Caco-2 (cell line): ENCODE results near the gene NIPSNAP2. TPM values are rescaled to one million over a fixed set of nuclear protein-coding genes. Genes with fewer than 3 reads are reported as not detected.

Source experiments
- BruUV-seq: library from RNA; stranded (reverse); fragments of 400-500 nt; replicated peaks from 2 replicates; lab custom pipeline; 2021; lab: Mats Ljungman, UMichigan
- CTCF ChIA-PET: fragments of 300-600 bp; sonication (Branson Sonifier 250); formaldehyde crosslinking; loops from one replicate; lab custom pipeline; 2022; ENCODE audit warnings: antibody characterized with exemption; lab: Charles Lee
- POLR2A ChIA-PET: fragments of 300-600 bp; sonication (Branson Sonifier 250); formaldehyde crosslinking; loops from one replicate; lab custom pipeline; 2022; ENCODE audit warnings: antibody characterized with exemption; lab: Charles Lee
- DNase-seq, 2 experiments: peaks; one replicate each; pipeline versions ENCODE4 v3.0.0 to v3.0.0-alpha.2; 2020 to 2022
- H3K27me3 ChIP-seq: replicated peaks from 2 replicates; pipeline ENCODE4 v1.6.0; 2011; ENCODE audit warnings: low read length; ENCODE audit not compliant: control insufficient read depth, insufficient read depth
- H3K36me3 ChIP-seq: 2 replicates; pipeline ENCODE4 v1.5.1; 2011; ENCODE audit warnings: low read length; ENCODE audit not compliant: control insufficient read depth, insufficient read depth
- H3K4me1 ChIP-seq: fragments of 250-450 bp; sonication (Bioruptor Pico); 2 replicates; pipeline ENCODE4 v1.5.1; 2020; ENCODE audit warnings: mild to moderate bottlenecking
- H3K4me3 ChIP-seq: 2 replicates; pipeline ENCODE4 v1.5.1; 2011; ENCODE audit warnings: low read depth, mild to moderate bottlenecking, control low read depth, low read length
- H3K9me3 ChIP-seq: fragments of 250-450 bp; sonication (Bioruptor Pico); 2 replicates; pipeline ENCODE4 v1.5.1; 2020; ENCODE audit warnings: mild to moderate bottlenecking, moderate library complexity
- H3K27ac Mint-ChIP-seq: one replicate; pipeline ENCODE4 v1.8.0; 2022; ENCODE audit warnings: mixed read lengths; ENCODE audit not compliant: unreplicated experiment
- H3K27me3 Mint-ChIP-seq: one replicate; pipeline ENCODE4 v1.8.0; 2022; ENCODE audit warnings: mixed read lengths; ENCODE audit not compliant: insufficient read depth, unreplicated experiment
- H3K36me3 Mint-ChIP-seq: one replicate; pipeline ENCODE4 v1.8.0; 2022; ENCODE audit warnings: mild to moderate bottlenecking, mixed read lengths; ENCODE audit not compliant: insufficient read depth, unreplicated experiment
- H3K4me1 Mint-ChIP-seq: one replicate; pipeline ENCODE4 v1.8.0; 2022; ENCODE audit warnings: low read depth, mixed read lengths; ENCODE audit not compliant: unreplicated experiment
- H3K4me3 Mint-ChIP-seq: one replicate; pipeline ENCODE4 v1.8.0; 2022; ENCODE audit warnings: mild to moderate bottlenecking, moderate library complexity, mixed read lengths; ENCODE audit not compliant: unreplicated experiment
- H3K9me3 Mint-ChIP-seq: one replicate; pipeline ENCODE4 v1.8.0; 2022; ENCODE audit warnings: mixed read lengths; ENCODE audit not compliant: unreplicated experiment
- intact Hi-C: fragments of 100-400 bp; cut with micrococcal nuclease; formaldehyde crosslinking; loops from one replicate; pipeline ENCODE4 v1.10.0; 2022; ENCODE audit not compliant: unreplicated experiment
- total RNA-seq: library from RNA; stranded (reverse); gene quantifications from 2 replicates; pipeline ENCODE4 v1.2.3, GENCODE V29; 2022
- TF ChIP-seq, protein P1 (sequence below), 2 experiments: fragments of 200-600 bp in 1 of 2; IDR thresholded peaks; 1 replicate in 1 of 2; 2 replicates in 1 of 2; pipeline versions ENCODE4 v1.5.1 to v1.8.0; 2011 to 2022; ENCODE audit warnings: antibody characterized with exemption in 1 of 2, control low read depth in 1 of 2, inconsistent platforms in 1 of 2, low read depth in 1 of 2, low read length in 1 of 2, mild to moderate bottlenecking in 1 of 2, moderate library complexity in 1 of 2; ENCODE audit not compliant: insufficient read depth in 1 of 2, severe bottlenecking in 1 of 2, unreplicated experiment in 1 of 2

NIPSNAP2 gene
- total RNA-seq, 1 experiment from 2014 or later: 63.4 TPM

DNA sequence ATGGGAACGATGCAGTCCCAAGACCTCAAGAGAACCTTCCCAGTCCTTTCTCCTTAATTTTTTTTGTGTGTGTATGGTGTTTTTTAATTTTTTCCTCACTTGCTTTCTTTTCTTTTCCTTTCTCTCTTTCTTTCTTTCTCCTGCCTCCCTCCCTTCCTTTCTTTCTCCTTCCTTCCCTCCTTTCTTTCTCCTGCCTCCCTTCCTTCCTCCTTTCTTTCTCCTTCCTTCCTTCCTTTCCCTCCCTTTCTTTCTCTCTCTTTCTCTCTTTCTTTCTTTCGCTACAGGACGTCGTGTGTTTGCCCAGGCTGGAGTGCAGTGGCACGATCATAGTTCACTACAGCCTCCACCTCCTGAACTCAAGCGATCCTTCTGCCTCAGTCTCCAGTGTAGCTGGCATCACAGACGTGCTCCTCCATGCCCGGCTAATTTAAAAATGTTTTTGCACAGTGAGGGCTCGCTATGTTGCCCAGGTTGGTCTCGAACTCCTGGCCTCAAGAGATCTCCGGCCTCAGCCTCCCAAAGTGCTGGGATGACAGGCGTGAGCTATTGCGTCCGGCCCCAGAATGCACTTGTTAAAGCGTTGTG, 709 bp upstream of the NIPSNAP2 start:
- Mint-ChIP-seq H3K27me3 (peaks cover 4% of the 10 kb centered on the region), H3K9me3 (no peaks in the 10 kb centered on the region), H3K4me3 (peak overlapping the region; percentile 67), H3K36me3 (peaks cover 6% of the 10 kb centered on the region), H3K27ac (no peak overlapping the region), H3K4me1 (no peaks in the 10 kb centered on the region)
- POLR2A ChIA-PET: interaction anchor here (1.9 kb wide), 1 partner anchor 88 kb away, joined by 13 read pairs; the partner anchor contains the start of genes CCT6A and PSPH
- H3K4me3 ChIP-seq: peak overlapping the region; percentile 44
- H3K36me3 ChIP-seq: peaks cover 1% of the 10 kb centered on the region
- CTCF ChIA-PET: interaction anchor here (0.5 to 1.5 kb wide), 6 partner anchors 8 to 322 kb away, joined by 3 to 6 read pairs (median 4); partner anchors contain the start of gene CHCHD2
- intact Hi-C loops: loop anchor here (1.0 to 2.0 kb wide), 2 partner anchors 13 to 322 kb away; partner anchors contain the start of gene MRPS17
- BruUV-seq: no TSS peak
- TF ChIP-seq, protein P1, sequence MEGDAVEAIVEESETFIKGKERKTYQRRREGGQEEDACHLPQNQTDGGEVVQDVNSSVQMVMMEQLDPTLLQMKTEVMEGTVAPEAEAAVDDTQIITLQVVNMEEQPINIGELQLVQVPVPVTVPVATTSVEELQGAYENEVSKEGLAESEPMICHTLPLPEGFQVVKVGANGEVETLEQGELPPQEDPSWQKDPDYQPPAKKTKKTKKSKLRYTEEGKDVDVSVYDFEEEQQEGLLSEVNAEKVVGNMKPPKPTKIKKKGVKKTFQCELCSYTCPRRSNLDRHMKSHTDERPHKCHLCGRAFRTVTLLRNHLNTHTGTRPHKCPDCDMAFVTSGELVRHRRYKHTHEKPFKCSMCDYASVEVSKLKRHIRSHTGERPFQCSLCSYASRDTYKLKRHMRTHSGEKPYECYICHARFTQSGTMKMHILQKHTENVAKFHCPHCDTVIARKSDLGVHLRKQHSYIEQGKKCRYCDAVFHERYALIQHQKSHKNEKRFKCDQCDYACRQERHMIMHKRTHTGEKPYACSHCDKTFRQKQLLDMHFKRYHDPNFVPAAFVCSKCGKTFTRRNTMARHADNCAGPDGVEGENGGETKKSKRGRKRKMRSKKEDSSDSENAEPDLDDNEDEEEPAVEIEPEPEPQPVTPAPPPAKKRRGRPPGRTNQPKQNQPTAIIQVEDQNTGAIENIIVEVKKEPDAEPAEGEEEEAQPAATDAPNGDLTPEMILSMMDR (IDR thresholded peaks at IDR 0.05; ENCODE audit: insufficient read depth in 1 of 2, low read depth in 1 of 2, low read length in 1 of 2, severe bottlenecking in 1 of 2, unreplicated experiment in 1 of 2): no peak
- no peaks in the 10 kb centered on the region; the same call in 1 of the 2 replicates for H3K9me3 ChIP-seq
- no peaks in the 10 kb centered on the region; the same call in 1 of the 2 replicates for H3K27me3 ChIP-seq
- no peaks in the 10 kb centered on the region for H3K4me1 ChIP-seq
- no peak for DNase-seq

DNA sequence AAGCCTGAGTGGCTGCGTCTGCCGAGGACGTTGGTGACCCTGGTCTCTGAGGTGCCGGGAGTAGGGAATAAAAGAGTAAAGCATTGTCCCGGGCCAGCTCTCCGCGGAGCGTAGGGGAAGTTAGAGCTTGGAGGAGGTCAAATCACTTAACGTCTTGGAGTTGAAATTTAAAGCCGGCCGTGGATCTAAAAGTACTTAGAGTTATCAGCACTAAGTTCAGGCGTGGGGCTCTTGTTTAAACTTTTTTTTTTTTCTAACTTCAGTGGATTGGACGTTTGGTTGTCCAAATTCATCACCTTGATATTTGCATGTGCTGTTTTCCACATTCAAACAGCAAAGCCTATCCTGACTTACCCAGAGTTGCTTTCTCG, 700 bp downstream of the NIPSNAP2 start:
- intact Hi-C loops: loop anchor here (1.0 to 2.0 kb wide), 2 partner anchors 14 to 109 kb away; partner anchors contain the start of gene MRPS17
- ChIA-PET CTCF (interaction anchor here (0.7 to 1.5 kb wide), 4 partner anchors 10 to 324 kb away, joined by 3 to 6 read pairs (median 4); partner anchors contain the start of genes CCT6A and PSPH), POLR2A (interaction anchor here (0.6 to 1.9 kb wide), 5 partner anchors 42 to 324 kb away, joined by 3 to 13 read pairs (median 3); partner anchors contain the start of genes CCT6A, CHCHD2 and PSPH)
- peaks cover 4% of the 10 kb centered on the region for H3K27me3 Mint-ChIP-seq
- peak overlapping the region; percentile 82 for H3K4me3 Mint-ChIP-seq
- no peaks in the 10 kb centered on the region for H3K4me1 Mint-ChIP-seq
- no peaks in the 10 kb centered on the region for H3K9me3 Mint-ChIP-seq
- BruUV-seq: no TSS peak
- peak overlapping the region; percentile 83 for H3K27ac Mint-ChIP-seq
- Histone ChIP-seq H3K4me1 (no peaks in the 10 kb centered on the region), H3K27me3 (no peaks in the 10 kb centered on the region; the same call in 1 of the 2 replicates), H3K36me3 (peaks cover 1% of the 10 kb centered on the region), H3K4me3 (peak overlapping the region; percentile 46), H3K9me3 (no peaks in the 10 kb centered on the region)
- TF ChIP-seq, protein P1 (IDR thresholded peaks at IDR 0.05; ENCODE audit: insufficient read depth in 1 of 2, low read depth in 1 of 2, low read length in 1 of 2, severe bottlenecking in 1 of 2, unreplicated experiment in 1 of 2): no peak
- H3K36me3 Mint-ChIP-seq: peaks cover 9% of the 10 kb centered on the region
- DNase-seq: no peak

DNA sequence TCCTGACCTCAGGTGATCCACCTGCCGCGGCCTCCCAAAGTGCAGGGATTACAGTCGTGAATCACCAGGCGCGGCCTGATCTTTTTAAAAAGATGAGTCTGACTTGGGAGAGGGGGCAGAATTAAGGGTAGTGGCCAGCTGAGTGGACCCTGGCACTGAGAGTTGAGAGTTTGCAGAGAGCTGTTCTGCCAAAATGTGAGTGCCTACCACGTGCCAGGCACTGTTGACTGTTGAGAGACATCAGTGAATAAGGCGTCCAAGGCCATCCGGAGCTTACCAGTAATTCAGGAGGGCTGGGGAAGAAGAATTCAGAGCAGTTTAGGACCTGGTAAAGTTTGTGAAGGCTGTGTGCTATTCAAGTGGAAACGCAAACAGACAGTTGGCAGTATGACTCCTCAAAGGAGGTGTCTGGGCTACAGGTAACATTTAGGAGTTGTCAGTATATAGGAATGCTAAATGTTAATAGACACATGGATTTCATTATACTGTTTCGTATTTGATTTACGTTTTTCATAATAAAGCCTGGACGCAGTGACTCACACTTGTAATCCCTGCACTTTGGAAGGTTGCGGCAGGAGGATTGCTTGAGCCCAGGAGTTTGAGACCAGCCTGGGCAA, 1.5 kb downstream of the NIPSNAP2 start:
- Histone ChIP-seq H3K27me3 (no peaks in the 10 kb centered on the region; the same call in 1 of the 2 replicates), H3K4me1 (no peaks in the 10 kb centered on the region), H3K36me3 (peaks cover 1% of the 10 kb centered on the region), H3K9me3 (no peaks in the 10 kb centered on the region), H3K4me3 (no peak overlapping the region)
- DNase-seq: no peak
- TF ChIP-seq, protein P1 (IDR thresholded peaks at IDR 0.05; ENCODE audit: insufficient read depth in 1 of 2, low read depth in 1 of 2, low read length in 1 of 2, severe bottlenecking in 1 of 2, unreplicated experiment in 1 of 2): no peak
- Mint-ChIP-seq H3K4me1 (no peaks in the 10 kb centered on the region), H3K27me3 (peaks cover 4% of the 10 kb centered on the region), H3K9me3 (no peaks in the 10 kb centered on the region), H3K4me3 (peak overlapping the region; percentile 82), H3K27ac (no peak overlapping the region), H3K36me3 (peaks cover 11% of the 10 kb centered on the region)
- ChIA-PET POLR2A (no interaction called here), CTCF (no interaction called here)
- intact Hi-C loops: loop anchor here (1.0 to 2.0 kb wide), 2 partner anchors 15 to 108 kb away; partner anchors contain the start of gene MRPS17
- BruUV-seq: no TSS peak
